Measurements from ENCODE around the gene ZP2. TPM values are rescaled to one million over a fixed set of nuclear protein-coding genes. Genes with fewer than 3 reads are reported as not detected.
"Not testable (repeated sequence)": the region's sequence is repeated elsewhere in the genome, so short reads cannot be mapped to it uniquely, and the experiment has no call there.

Gene ZP2
- total RNA-seq, 1 experiment from 2014 or later: not detected

- Mint-ChIP-seq H3K27ac (ENCODE audit: unreplicated experiment) (no peak overlapping the region), H3K27me3 (ENCODE audit: insufficient read depth, unreplicated experiment) (peaks cover 3% of the 10 kb centered on the region), H3K4me1 (ENCODE audit: low read depth, unreplicated experiment) (no peaks in the 10 kb centered on the region), H3K36me3 (ENCODE audit: insufficient read depth, unreplicated experiment) (no peaks in the 10 kb centered on the region), H3K9me3 (ENCODE audit: unreplicated experiment) (no peaks in the 10 kb centered on the region), H3K4me3 (ENCODE audit: unreplicated experiment) (no peak overlapping the region)
- no peak for TF ChIP-seq CTCF (IDR thresholded peaks at IDR 0.05; ENCODE audit: insufficient read depth in 1 of 2, low read depth in 1 of 2, low read length in 1 of 2, severe bottlenecking in 1 of 2, unreplicated experiment in 1 of 2)
- no TSS peak for BruUV-seq (replicated peaks)
- H3K4me3 ChIP-seq (ENCODE audit: low read depth, low read length): no peak overlapping the region
- DNase-seq: no peak
- ChIA-PET POLR2A (no interaction called here), CTCF (no interaction called here)
- no peaks in the 10 kb centered on the region for H3K4me1 ChIP-seq
- no peaks in the 10 kb centered on the region for H3K9me3 ChIP-seq
- H3K36me3 ChIP-seq (ENCODE audit: control insufficient read depth, insufficient read depth, low read length): no peaks in the 10 kb centered on the region
- H3K27me3 ChIP-seq (replicated peaks; ENCODE audit: control insufficient read depth, insufficient read depth, low read length): no peaks in the 10 kb centered on the region
- intact Hi-C loops (cut with micrococcal nuclease; ENCODE audit: unreplicated experiment): no loop called here
Measured at GRCh38 chr16:21253470-21253869, 42.1 kb upstream of the ZP2 start.

- 0 out of 2 replicates have a peak, but pooled peaks cover 3% of the 10 kb centered on the region for H3K4me1 ChIP-seq
- no peak for TF ChIP-seq CTCF (IDR thresholded peaks at IDR 0.05; ENCODE audit: insufficient read depth in 1 of 2, low read depth in 1 of 2, low read length in 1 of 2, severe bottlenecking in 1 of 2, unreplicated experiment in 1 of 2)
- intact Hi-C loops (cut with micrococcal nuclease; ENCODE audit: unreplicated experiment): no loop called here
- POLR2A ChIA-PET: no interaction called here
- DNase-seq: no peak
- H3K9me3 ChIP-seq: no peaks in the 10 kb centered on the region
- Mint-ChIP-seq H3K27ac (ENCODE audit: unreplicated experiment) (no peak overlapping the region), H3K4me1 (ENCODE audit: low read depth, unreplicated experiment) (peaks cover 8% of the 10 kb centered on the region), H3K9me3 (ENCODE audit: unreplicated experiment) (no peaks in the 10 kb centered on the region), H3K27me3 (ENCODE audit: insufficient read depth, unreplicated experiment) (peaks cover 3% of the 10 kb centered on the region), H3K36me3 (ENCODE audit: insufficient read depth, unreplicated experiment) (no peaks in the 10 kb centered on the region), H3K4me3 (ENCODE audit: unreplicated experiment) (no peak overlapping the region)
- no TSS peak for BruUV-seq (replicated peaks)
- H3K27me3 ChIP-seq (replicated peaks; ENCODE audit: control insufficient read depth, insufficient read depth, low read length): no peaks in the 10 kb centered on the region
- CTCF ChIA-PET: no interaction called here
- no peak overlapping the region for H3K4me3 ChIP-seq (ENCODE audit: low read depth, low read length)
- H3K36me3 ChIP-seq (ENCODE audit: control insufficient read depth, insufficient read depth, low read length): no peaks in the 10 kb centered on the region
Measured at GRCh38 chr16:21250072-21250923, 38.9 kb upstream of the ZP2 start.

GRCh38 chr16:21248179-21248578, 36.8 kb upstream of the ZP2 start:
- DNase-seq; H3K4me3 Mint-ChIP-seq (ENCODE audit: unreplicated experiment); H3K9me3 Mint-ChIP-seq (ENCODE audit: unreplicated experiment); H3K36me3 Mint-ChIP-seq (ENCODE audit: insufficient read depth, unreplicated experiment); H3K4me3 ChIP-seq (ENCODE audit: low read depth, low read length); H3K27me3 Mint-ChIP-seq (ENCODE audit: insufficient read depth, unreplicated experiment); H3K9me3 ChIP-seq; H3K4me1 Mint-ChIP-seq (ENCODE audit: low read depth, unreplicated experiment); POLR2A ChIA-PET; BruUV-seq (replicated peaks); H3K27me3 ChIP-seq (replicated peaks; ENCODE audit: control insufficient read depth, insufficient read depth, low read length); CTCF ChIA-PET; H3K4me1 ChIP-seq; H3K27ac Mint-ChIP-seq (ENCODE audit: unreplicated experiment); intact Hi-C loops (cut with micrococcal nuclease; ENCODE audit: unreplicated experiment); H3K36me3 ChIP-seq (ENCODE audit: control insufficient read depth, insufficient read depth, low read length): not testable (repeated sequence)

All from Caco-2 (cell line).